ENCODE results near the gene BACH2. TPM values are rescaled to one million over a fixed set of nuclear protein-coding genes. Genes with fewer than 3 reads are reported as not detected.

The BACH2 gene
- polyA plus RNA-seq, 4 donors = 9.7 to 12.2 (median 10.3) TPM

DNA sequence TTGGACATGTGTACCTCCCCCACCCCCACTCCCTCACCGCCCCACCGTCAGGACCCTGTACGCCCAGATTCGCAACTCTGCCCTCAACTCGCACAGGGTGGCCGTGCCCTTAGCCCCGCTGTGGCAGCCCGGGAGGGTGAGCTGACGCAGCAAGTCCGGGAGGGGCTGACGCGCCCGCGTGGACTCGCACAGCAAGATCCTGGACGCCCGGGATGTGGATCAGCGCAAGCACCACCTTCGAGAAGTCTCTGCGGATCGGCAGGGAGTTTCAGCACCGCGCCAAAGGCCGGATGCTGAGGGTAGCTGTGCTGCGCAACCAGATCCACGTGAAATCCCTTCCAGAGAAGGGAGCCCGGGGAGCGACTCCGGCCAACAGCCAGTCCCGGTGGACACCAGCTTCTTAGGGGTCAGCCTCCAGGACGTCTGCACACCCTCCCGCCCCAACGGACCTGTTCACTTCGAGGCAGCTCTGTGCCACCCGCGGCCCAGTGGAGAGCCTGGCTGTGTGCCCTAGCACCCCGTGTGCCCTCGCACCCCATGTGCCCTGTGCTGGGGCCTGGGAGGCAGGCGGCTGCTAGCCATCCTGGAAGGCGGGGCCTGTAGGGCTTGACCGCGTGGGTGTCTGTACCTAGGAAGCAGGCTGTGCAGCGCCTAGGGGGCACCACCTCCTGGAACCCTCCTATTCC lies 409.0 kb downstream of the BACH2 start:
- peak in 1 of 4 donors; percentile 3 for DNase-seq (ENCODE audit: low read depth in 4 of 4, low spot score in 3 of 4)

DNA sequence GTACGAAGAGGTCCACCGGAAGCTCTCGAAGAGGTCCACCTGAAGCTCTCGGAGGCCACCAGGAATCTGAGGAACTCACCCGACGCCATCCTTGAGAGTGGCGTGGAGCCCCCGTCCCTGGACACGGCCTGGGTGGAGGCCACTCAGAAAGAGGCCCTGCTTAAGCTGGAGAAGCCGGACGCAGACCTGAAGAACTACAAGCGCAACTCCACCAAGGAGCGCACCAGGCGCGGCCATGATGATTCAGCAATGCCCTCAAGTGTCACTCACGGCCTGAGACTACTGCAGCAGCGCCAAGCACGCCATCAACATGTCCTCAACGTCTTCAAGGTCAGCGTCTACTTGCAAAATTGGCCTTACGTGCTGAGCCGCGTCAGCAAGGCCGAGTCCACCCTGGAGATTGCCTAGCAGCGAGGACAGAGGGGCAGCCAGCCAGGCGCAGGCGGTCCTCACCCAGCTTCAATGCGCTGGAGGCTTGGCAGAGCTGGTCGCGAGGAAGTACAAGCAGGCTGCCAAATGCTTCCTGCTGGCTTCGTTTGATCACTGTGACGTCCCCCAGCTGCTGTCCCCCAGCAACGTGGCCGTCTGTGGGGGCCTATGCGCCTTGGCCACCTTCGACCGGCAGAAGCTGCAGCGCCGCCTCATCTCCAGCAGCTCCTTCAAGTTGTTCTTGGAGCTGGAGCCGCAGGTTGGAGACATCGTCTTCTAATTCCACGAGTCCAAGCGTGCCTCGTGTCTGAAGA lies 410.1 kb downstream of the BACH2 start:
- no peak for DNase-seq (ENCODE audit: low read depth in 4 of 4, low spot score in 3 of 4)

All from right renal pelvis (tissue), 4 donors.